ENCODE data around the gene CACNA1A. TPM values are rescaled to one million over a fixed set of nuclear protein-coding genes. Genes with fewer than 3 reads are reported as not detected.
A peak's percentile ranks its signal among the peaks of the same experiment; 100 is the strongest.
"Not testable (repeated sequence)": the region's sequence is repeated elsewhere in the genome, so short reads cannot be mapped to it uniquely, and the experiment has no call there.

CACNA1A gene
- total RNA-seq, 1 donor from 2014 or later, result 43.0 TPM

GRCh38 chr19:13171146-13171545 lies 335.1 kb downstream of the CACNA1A start:
- Mint-ChIP-seq H3K4me3 (ENCODE audit: low read depth) (no peak overlapping the region), H3K27ac (no peak overlapping the region), H3K27me3 (no peaks in the 10 kb centered on the region), H3K36me3 (ENCODE audit: insufficient read depth) (no peaks in the 10 kb centered on the region), H3K4me1 (ENCODE audit: low read depth) (peaks cover 20% of the 10 kb centered on the region), H3K9me3 (ENCODE audit: low read depth) (no peaks in the 10 kb centered on the region)
- TF ChIP-seq CTCF (IDR thresholded peaks at IDR 0.05; ENCODE audit: unreplicated experiment), result no peak
- DNase-seq (ENCODE audit: low spot score, unreplicated experiment), result no peak

- H3K4me3 Mint-ChIP-seq (ENCODE audit: low read depth), result no peak overlapping the region
- no peak for TF ChIP-seq CTCF (IDR thresholded peaks at IDR 0.05; ENCODE audit: unreplicated experiment)
- H3K27me3 Mint-ChIP-seq, result no peaks in the 10 kb centered on the region
- peaks cover 25% of the 10 kb centered on the region for H3K4me1 Mint-ChIP-seq (ENCODE audit: low read depth)
- DNase-seq (ENCODE audit: low spot score, unreplicated experiment), result no peak
- peak overlapping the region; percentile 74 for H3K27ac Mint-ChIP-seq
- H3K9me3 Mint-ChIP-seq (ENCODE audit: low read depth), result no peaks in the 10 kb centered on the region
- no peaks in the 10 kb centered on the region for H3K36me3 Mint-ChIP-seq (ENCODE audit: insufficient read depth)
These were observed 336.5 kb downstream of the CACNA1A start for GRCh38 chr19:13169769-13170168.

GRCh38 chr19:13166151-13166550 lies 340.1 kb downstream of the CACNA1A start:
- DNase-seq (ENCODE audit: low spot score, unreplicated experiment); H3K27ac Mint-ChIP-seq; H3K27me3 Mint-ChIP-seq; H3K36me3 Mint-ChIP-seq (ENCODE audit: insufficient read depth); H3K4me3 Mint-ChIP-seq (ENCODE audit: low read depth); H3K9me3 Mint-ChIP-seq (ENCODE audit: low read depth): not testable (repeated sequence)
- H3K4me1 Mint-ChIP-seq (ENCODE audit: low read depth), result peaks cover 39% of the 10 kb centered on the region

- Mint-ChIP-seq H3K27me3 (no peaks in the 10 kb centered on the region), H3K9me3 (ENCODE audit: low read depth) (no peaks in the 10 kb centered on the region), H3K27ac (peak overlapping the region; percentile 98), H3K36me3 (ENCODE audit: insufficient read depth) (no peaks in the 10 kb centered on the region), H3K4me3 (ENCODE audit: low read depth) (peak overlapping the region; percentile 5), H3K4me1 (ENCODE audit: low read depth) (peaks cover 39% of the 10 kb centered on the region)
- no peak for DNase-seq (ENCODE audit: low spot score, unreplicated experiment)
- TF ChIP-seq CTCF (IDR thresholded peaks at IDR 0.05; ENCODE audit: unreplicated experiment), result no peak
These were observed 340.9 kb downstream of the CACNA1A start for GRCh38 chr19:13165162-13165997.

GRCh38 chr19:13164343-13165161 lies 341.7 kb downstream of the CACNA1A start:
- no peak for TF ChIP-seq CTCF (IDR thresholded peaks at IDR 0.05; ENCODE audit: unreplicated experiment)
- H3K27ac Mint-ChIP-seq, result peak overlapping the region; percentile 98
- no peaks in the 10 kb centered on the region for H3K9me3 Mint-ChIP-seq (ENCODE audit: low read depth)
- no peaks in the 10 kb centered on the region for H3K36me3 Mint-ChIP-seq (ENCODE audit: insufficient read depth)
- no peaks in the 10 kb centered on the region for H3K27me3 Mint-ChIP-seq
- H3K4me1 Mint-ChIP-seq (ENCODE audit: low read depth), result peaks cover 37% of the 10 kb centered on the region
- peak; percentile 70 for DNase-seq (ENCODE audit: low spot score, unreplicated experiment)
- H3K4me3 Mint-ChIP-seq (ENCODE audit: low read depth), result peak overlapping the region; percentile 69

All from progenitor cell of endocrine pancreas (in vitro differentiated cells).